Medulla oblongata (tissue), 1 donor: ENCODE measurements around the gene SH3BGRL3.

ENCODE experiments used
- DNase-seq: peaks from one replicate; pipeline ENCODE4 v3.0.0-alpha.2; 2015; ENCODE audit errors: extremely low spot score

Gene SH3BGRL3

GRCh38 chr1:26277719-26278118 lies 2.2 kb upstream of the SH3BGRL3 start:
- DNase-seq, result no peak

- peak; percentile 53 for DNase-seq
These were observed 1.6 kb upstream of the SH3BGRL3 start for GRCh38 chr1:26278303-26278702.

DNA sequence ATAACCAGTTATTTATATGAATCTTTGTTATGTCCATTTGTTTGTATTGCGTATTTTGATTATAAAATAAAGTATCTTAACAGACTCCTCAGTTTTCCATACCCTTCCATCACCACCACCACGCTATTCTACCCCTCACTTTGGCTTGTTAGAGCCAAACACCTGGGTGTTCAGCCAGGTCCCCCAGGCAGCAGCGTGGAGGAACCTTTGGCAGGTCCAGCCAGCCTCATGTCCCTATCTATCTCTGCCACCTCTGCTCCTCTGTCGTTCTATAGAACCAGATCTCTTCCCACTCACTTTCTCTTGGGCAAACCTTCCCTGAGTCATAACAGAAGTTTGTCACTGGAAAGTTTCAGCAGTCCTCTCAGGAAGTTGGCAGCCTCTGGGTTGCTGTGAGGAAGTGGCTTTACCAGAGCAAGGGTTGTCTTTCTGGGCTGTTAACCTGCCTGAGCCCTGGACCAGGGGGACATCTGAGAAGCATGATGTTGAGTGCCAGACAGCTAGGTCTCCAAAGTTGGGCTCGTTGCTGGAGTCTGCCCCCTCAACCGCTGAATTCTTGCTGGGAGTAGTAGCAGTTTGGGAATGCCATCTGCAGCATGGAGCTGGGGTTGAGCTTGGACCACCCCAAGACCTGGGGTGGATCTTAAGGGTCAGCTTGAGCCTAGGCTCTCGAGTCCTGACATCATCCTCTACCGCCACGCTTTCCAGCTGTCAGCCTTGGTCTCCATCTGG lies 996 bp upstream of the SH3BGRL3 start:
- DNase-seq, result peak; percentile 75

DNA sequence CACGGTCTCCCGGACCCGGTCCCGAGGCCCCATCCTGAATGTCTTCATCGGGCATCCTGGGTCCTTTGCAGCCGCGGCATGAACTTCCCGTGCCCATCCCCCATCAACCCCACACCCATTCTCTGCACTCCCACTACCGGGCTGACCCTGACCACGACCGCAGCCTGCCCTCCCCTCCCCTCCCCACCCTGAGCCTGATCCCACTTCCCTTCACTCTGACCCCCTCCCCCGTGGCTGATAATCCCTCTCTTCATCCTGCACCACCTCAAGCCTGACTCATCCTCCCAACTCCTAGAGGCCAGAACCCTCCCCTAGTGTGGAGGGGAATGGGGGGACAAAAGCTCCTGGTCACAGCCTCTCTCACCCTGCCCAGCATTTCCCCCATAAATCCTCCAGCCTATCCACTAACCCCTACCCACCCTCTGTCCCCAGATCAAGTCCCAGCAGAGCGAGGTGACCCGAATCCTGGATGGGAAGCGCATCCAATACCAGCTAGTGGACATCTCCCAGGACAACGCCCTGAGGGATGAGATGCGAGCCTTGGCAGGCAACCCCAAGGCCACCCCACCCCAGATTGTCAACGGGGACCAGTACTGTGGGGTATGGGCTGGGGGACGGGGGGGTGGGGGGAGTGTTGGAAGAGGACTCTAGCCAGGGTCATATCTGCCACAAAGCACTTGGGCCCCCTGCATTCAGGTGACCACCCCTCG lies 602 bp downstream of the SH3BGRL3 start:
- DNase-seq, result no peak

DNA sequence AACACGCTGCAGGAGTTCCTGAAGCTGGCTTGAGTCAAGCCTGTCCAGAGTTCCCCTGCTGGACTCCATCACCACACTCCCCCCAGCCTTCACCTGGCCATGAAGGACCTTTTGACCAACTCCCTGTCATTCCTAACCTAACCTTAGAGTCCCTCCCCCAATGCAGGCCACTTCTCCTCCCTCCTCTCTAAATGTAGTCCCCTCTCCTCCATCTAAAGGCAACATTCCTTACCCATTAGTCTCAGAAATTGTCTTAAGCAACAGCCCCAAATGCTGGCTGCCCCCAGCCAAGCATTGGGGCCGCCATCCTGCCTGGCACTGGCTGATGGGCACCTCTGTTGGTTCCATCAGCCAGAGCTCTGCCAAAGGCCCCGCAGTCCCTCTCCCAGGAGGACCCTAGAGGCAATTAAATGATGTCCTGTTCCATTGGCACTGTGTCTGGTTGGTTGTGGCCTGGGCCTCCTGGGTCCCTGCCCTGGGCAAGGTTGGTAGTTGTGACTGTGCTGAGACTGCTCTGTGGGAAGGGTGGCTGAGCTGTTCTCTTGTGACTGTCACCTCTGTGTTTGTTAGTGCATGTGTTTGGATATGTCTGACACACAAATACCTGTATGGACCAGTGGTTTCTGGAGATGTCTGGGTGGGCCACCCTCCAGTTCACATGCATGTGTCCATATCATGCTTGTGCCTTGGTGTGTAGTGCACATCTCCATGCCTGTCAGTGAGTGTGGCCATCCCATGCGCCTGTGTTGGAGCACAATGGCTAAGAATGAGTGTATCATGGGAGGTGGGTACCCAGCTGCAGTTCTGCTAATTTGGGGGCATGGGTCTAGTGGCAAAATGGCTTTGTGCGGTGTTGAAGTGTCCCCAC lies 1.4 kb downstream of the SH3BGRL3 start:
- DNase-seq, result no peak

- DNase-seq, result no peak
These were observed 2.1 kb downstream of the SH3BGRL3 start for GRCh38 chr1:26281971-26282370.

DNA sequence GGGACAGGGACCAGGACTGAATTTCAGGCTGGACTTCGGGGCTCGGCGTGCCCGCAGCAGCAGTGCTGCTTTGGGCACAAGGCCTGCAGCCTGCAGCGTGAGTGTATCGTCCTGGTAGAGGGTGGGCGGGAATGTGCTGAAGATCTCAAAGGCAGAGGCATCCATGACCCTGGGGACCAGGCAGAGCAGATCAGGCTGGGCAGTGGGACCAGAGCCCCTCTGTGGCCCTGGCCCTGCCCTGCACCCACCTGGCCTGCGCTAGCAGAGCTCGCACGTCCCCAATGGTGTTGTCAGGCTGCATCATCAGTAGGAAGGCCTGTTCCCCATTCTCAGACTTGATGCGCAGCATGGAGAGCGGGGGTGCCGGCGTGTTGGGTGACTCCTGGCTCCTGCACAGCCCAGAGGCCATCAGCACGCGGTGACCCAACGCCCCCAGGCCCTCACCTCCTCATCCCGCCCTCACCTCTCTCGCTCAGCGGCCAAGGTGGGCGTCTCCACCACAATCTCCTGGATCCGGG lies 2.6 kb downstream of the SH3BGRL3 start:
- no peak for DNase-seq

DNA sequence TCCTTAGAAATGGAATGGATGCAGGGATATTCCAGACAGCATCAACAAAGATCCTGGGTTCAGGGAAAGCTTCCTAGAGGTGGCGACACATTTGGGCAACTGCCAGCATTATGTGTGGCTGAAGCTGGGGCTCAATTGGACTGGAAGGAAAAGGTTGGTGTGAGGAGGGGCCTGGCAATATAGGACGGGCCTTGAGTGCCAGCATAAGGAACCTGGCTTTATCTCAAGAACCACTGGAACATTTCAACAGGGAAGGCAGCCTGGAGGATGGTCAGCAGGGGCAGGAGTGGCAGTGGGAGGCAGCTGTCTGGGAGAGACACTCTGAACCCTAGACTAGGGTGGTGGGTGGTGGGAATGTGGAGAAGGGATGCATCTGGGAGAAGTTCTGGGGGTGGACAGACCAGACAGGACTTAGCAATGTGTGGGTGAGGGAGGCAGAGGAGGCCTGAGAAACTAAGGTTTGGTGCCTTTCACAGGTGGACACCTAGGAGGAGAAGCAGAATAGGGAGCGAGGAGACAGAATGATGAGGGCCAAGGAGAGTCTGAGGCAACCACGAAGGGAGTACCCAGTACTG lies 3.5 kb downstream of the SH3BGRL3 start:
- no peak for DNase-seq

- DNase-seq, result no peak
These were observed 4.1 kb downstream of the SH3BGRL3 start for GRCh38 chr1:26283871-26284596.

- no peak for DNase-seq
These were observed 4.9 kb downstream of the SH3BGRL3 start for GRCh38 chr1:26284597-26285347.

GRCh38 chr1:26285366-26286063 lies 5.6 kb downstream of the SH3BGRL3 start:
- DNase-seq, result no peak

GRCh38 chr1:26286064-26286416 lies 6.2 kb downstream of the SH3BGRL3 start:
- DNase-seq, result no peak

DNA sequence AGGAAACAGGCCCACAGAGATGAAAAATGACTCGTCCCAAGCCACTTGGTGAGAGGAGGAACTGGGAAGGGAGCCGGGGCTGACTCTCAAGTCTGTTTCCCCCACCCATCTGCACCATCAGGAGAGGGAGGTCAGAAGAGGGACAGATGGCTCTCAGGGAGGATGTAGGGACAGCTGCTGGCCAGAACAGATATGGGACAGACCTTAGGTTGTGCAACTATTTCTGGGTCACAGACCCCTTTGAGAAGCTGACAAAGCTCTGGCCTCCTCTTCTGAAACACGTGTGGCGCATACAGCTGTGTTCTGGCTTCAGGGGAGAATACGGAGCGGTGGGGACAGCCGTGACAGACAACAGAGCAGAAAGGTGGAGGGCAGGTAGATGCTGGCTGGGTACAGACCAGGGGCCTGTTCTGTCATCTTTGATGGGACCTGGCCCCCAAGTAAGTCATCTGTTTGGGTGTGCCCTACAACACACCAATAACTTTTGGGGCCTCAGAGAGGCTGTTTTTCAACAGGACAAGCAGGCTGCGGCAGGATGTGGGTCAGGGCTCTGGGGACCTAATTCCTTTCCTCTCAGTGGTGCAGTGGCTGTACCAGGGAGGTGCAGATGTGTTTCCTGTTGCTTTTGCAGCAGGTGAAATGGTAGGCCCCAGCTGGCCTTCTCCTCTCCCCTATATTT lies 7.3 kb downstream of the SH3BGRL3 start:
- DNase-seq, result no peak

DNA sequence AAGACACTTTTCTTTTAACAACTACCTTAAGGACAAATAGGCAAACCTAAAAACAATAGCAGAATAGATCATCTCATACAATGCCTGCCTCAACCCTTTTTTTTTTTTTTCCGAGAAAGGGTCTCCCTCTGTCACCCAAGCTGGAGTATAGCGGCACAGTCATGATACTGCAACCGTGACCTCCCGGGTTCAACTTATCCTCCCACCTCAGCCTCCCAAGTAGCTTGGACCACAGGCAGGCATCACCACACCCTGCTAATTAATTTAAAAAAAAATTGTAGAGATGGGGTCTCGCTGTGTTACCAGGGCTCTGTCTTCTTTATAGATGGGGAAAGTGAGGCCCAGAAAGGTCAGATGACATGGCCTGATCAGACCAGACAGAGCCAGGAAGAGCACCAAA lies 7.9 kb downstream of the SH3BGRL3 start:
- no peak for DNase-seq

- no peak for DNase-seq
These were observed 8.5 kb downstream of the SH3BGRL3 start for GRCh38 chr1:26288311-26288941.

- peak; percentile 40 for DNase-seq
These were observed 9.5 kb downstream of the SH3BGRL3 start for GRCh38 chr1:26289158-26290059.

- DNase-seq, result no peak
These were observed 10.4 kb downstream of the SH3BGRL3 start for GRCh38 chr1:26290122-26290881.
